ENCODE data around the gene GRAMD2B. TPM values are rescaled to one million over a fixed set of nuclear protein-coding genes. Genes with fewer than 3 reads are reported as not detected.

Gene GRAMD2B
- total RNA-seq, 1 donor from 2014 or later, result 11.0 TPM

DNA sequence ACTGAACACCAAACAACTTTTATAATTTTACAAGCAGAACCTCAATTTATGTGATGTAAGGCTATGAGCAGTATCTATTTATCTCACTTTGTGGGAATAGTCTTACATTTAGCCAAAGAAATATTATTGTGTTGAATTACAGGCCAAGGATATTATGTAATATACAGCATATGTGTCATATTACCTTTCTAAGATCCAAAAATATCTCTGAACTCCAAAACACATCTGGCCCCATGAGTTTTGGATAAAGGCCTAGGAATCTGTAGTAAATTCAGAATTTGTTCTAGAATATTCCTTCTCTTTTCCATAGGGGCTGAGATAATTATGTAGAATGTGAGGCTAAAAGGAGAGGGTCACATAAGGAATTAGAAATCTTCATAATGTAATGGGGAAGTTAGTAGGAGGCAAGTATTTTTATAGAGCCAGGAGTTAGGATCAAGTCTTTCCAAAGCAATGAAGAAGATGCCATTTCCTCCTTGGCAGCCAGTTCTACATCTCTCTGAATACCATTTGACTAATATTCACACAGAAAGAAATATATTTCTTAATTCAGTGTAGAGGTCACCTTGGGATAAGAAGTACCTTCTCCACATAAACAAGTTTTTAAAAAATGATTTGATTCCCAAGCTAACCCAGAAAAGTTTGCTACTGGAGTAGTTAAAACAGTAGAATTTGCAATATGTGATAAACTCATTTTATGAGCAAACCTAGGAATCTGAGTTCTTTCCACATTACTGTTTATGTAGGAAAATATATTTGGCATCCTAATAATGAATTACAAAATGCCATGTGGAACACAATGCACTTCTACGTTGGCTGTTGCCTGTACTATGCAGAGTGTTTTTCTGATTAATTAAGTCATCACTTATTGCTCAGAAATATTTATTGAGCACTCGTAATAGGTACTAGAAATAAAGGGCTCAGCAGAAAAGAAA lies 20.3 kb upstream of the GRAMD2B start:
- TF ChIP-seq, protein P1, sequence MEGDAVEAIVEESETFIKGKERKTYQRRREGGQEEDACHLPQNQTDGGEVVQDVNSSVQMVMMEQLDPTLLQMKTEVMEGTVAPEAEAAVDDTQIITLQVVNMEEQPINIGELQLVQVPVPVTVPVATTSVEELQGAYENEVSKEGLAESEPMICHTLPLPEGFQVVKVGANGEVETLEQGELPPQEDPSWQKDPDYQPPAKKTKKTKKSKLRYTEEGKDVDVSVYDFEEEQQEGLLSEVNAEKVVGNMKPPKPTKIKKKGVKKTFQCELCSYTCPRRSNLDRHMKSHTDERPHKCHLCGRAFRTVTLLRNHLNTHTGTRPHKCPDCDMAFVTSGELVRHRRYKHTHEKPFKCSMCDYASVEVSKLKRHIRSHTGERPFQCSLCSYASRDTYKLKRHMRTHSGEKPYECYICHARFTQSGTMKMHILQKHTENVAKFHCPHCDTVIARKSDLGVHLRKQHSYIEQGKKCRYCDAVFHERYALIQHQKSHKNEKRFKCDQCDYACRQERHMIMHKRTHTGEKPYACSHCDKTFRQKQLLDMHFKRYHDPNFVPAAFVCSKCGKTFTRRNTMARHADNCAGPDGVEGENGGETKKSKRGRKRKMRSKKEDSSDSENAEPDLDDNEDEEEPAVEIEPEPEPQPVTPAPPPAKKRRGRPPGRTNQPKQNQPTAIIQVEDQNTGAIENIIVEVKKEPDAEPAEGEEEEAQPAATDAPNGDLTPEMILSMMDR (IDR thresholded peaks at IDR 0.05), result no peak
- TF ChIP-seq EZH2 (IDR thresholded peaks at IDR 0.05), result no peak
- Histone ChIP-seq H2AFZ (replicated peaks) (no peak overlapping the region), H3K4me1 (no peaks in the 10 kb centered on the region), H3K27ac (no peak overlapping the region), H3K9me3 (ENCODE audit: low read depth) (peaks cover 19% of the 10 kb centered on the region), H3K27me3 (no peaks in the 10 kb centered on the region), H3K36me3 (peaks cover 8% of the 10 kb centered on the region), H3K4me2 (no peak overlapping the region), H3K4me3 (no peak overlapping the region), H3F3A (ENCODE audit: low read depth) (no peaks in the 10 kb centered on the region), H3K9ac (no peak overlapping the region), H4K20me1 (ENCODE audit: low read depth) (no peaks in the 10 kb centered on the region), H3K79me2 (ENCODE audit: low read depth) (no peaks in the 10 kb centered on the region)
- no peak overlapping the region for H3K4me3 Mint-ChIP-seq
- no peak overlapping the region for H3K27ac Mint-ChIP-seq
- no peaks in the 10 kb centered on the region for H3K4me1 Mint-ChIP-seq
- H3K9me3 Mint-ChIP-seq, result peaks cover 27% of the 10 kb centered on the region
- DNase-seq (ENCODE audit: low spot score), result no peak
- no peaks in the 10 kb centered on the region for H3K27me3 Mint-ChIP-seq (ENCODE audit: insufficient read depth, low read depth)
- no peaks in the 10 kb centered on the region for H3K36me3 Mint-ChIP-seq

DNA sequence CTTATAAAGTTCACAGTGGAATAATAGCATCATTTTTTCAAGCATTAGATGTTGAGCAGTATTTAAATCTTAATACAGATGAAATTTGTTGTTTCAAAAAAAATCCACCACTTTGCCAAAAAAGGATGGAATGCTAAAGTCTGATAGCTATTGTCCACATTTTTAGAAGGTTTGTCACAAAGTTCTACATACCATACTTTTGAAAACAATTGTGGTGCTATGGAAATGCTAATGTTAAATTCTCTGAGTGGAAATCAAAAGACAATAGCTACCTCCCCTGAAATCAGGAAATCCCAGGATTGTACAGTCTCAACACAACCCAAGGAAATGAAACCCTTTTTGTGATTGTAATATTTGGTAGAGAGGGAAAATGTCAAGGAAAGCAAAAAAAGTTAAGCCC lies 19.3 kb upstream of the GRAMD2B start:
- Mint-ChIP-seq H3K36me3 (no peaks in the 10 kb centered on the region), H3K4me1 (no peaks in the 10 kb centered on the region), H3K27me3 (ENCODE audit: insufficient read depth, low read depth) (no peaks in the 10 kb centered on the region), H3K9me3 (peaks cover 20% of the 10 kb centered on the region), H3K4me3 (no peak overlapping the region), H3K27ac (no peak overlapping the region)
- no peaks in the 10 kb centered on the region for H3K27me3 ChIP-seq
- H3K9ac ChIP-seq, result no peak overlapping the region
- H3K79me2 ChIP-seq (ENCODE audit: low read depth), result no peaks in the 10 kb centered on the region
- H2AFZ ChIP-seq (replicated peaks), result no peak overlapping the region
- TF ChIP-seq EZH2phosphoT487 (IDR thresholded peaks at IDR 0.05), result no peak
- no peak for TF ChIP-seq EZH2 (IDR thresholded peaks at IDR 0.05)
- TF ChIP-seq, protein P1 (IDR thresholded peaks at IDR 0.05), result no peak
- DNase-seq (ENCODE audit: low spot score), result no peak
- no peaks in the 10 kb centered on the region for H3K4me1 ChIP-seq
- H3K4me3 ChIP-seq, result no peak overlapping the region
- no peaks in the 10 kb centered on the region for H4K20me1 ChIP-seq (ENCODE audit: low read depth)
- H3F3A ChIP-seq (ENCODE audit: low read depth), result no peaks in the 10 kb centered on the region
- H3K36me3 ChIP-seq, result peaks cover 8% of the 10 kb centered on the region
- H3K27ac ChIP-seq, result no peak overlapping the region
- peaks cover 19% of the 10 kb centered on the region for H3K9me3 ChIP-seq (ENCODE audit: low read depth)
- H3K4me2 ChIP-seq, result no peak overlapping the region

DNA sequence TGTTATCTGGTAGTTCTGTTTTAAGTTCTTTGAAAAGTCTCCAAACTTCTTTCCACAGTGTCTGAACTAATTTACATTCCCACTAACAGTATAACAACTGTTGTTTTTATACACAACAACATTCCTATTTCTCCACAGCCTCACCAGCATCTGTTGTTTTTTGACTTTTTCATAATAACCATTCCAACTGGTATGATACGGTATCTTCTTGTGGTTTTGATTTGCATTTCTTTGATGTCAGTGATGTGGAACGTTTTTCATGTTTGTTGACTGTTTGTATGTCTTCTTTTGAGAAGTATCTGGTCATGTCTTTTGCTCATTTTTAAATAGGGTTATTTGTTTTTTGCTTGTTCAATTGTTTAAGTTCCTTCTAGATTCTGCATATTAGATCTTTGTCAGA lies 12.6 kb upstream of the GRAMD2B start:
- Histone ChIP-seq H4K20me1 (ENCODE audit: low read depth) (no peaks in the 10 kb centered on the region), H3K9ac (no peak overlapping the region), H3K27ac (no peak overlapping the region), H3K79me2 (ENCODE audit: low read depth) (no peaks in the 10 kb centered on the region), H3K27me3 (no peaks in the 10 kb centered on the region), H3K36me3 (no peaks in the 10 kb centered on the region), H2AFZ (replicated peaks) (no peak overlapping the region), H3K9me3 (ENCODE audit: low read depth) (no peaks in the 10 kb centered on the region), H3K4me1 (no peaks in the 10 kb centered on the region), H3F3A (ENCODE audit: low read depth) (no peaks in the 10 kb centered on the region), H3K4me3 (no peak overlapping the region), H3K4me2 (no peak overlapping the region)
- H3K27me3 Mint-ChIP-seq (ENCODE audit: insufficient read depth, low read depth), result peaks cover 3% of the 10 kb centered on the region
- no peak overlapping the region for H3K27ac Mint-ChIP-seq
- H3K4me1 Mint-ChIP-seq, result no peaks in the 10 kb centered on the region
- no peak for DNase-seq (ENCODE audit: low spot score)
- no peak overlapping the region for H3K4me3 Mint-ChIP-seq
- no peak for TF ChIP-seq EZH2 (IDR thresholded peaks at IDR 0.05)
- TF ChIP-seq, protein P1 (IDR thresholded peaks at IDR 0.05), result no peak
- no peak for TF ChIP-seq EZH2phosphoT487 (IDR thresholded peaks at IDR 0.05)
- H3K36me3 Mint-ChIP-seq, result no peaks in the 10 kb centered on the region
- peaks cover 10% of the 10 kb centered on the region for H3K9me3 Mint-ChIP-seq
